ENCODE data around the gene F11.
"Not testable (repeated sequence)": the region's sequence is repeated elsewhere in the genome, so short reads cannot be mapped to it uniquely, and the experiment has no call there.

The F11 gene

GRCh38 chr4:186249785-186250754, 15.9 kb upstream of the F11 start:
- no peak for DNase-seq (ENCODE audit: low read depth in 1 of 2, low spot score in 1 of 2)

DNA sequence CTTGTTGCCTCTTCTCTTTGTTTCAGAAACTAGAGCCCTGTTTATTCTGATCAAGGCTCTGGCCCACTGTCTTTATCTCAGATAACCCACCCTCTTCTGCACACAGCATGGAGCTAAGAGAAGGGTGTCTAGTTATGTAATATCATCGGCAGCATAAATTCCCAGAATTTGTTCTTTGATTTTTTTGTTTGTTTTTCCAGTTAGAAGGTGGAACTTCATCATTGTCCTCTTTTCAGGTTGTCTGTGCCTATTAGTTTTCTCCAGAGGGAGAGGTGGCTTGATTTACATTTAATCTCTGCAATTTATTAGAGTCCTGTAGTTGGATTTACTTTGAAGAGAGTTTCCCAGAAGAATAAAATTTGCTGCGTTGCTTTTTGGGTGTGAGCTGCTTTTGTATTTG, 15.2 kb upstream of the F11 start:
- no peak for DNase-seq (ENCODE audit: low read depth in 1 of 2, low spot score in 1 of 2)

DNA sequence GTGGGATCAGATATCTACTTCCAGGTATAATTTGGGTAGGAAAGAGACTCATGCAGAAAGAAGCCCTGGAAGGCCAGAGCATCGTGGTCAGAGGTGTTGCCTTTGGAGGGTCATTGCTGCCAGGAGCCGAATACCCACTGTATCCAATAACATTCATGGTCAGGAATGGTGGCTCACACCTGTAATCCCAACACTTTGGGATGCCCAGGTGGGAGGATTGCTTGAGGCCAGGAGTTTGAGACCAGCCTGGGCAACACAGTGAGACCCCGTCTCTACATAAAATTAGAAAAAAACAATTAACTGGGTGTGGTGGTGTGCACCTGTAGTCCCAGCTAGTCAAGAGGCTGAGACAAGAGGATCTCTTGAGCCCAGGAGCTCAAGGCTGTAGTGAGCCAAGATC, 10.9 kb upstream of the F11 start:
- DNase-seq (ENCODE audit: low read depth in 1 of 2, low spot score in 1 of 2), result no peak

DNA sequence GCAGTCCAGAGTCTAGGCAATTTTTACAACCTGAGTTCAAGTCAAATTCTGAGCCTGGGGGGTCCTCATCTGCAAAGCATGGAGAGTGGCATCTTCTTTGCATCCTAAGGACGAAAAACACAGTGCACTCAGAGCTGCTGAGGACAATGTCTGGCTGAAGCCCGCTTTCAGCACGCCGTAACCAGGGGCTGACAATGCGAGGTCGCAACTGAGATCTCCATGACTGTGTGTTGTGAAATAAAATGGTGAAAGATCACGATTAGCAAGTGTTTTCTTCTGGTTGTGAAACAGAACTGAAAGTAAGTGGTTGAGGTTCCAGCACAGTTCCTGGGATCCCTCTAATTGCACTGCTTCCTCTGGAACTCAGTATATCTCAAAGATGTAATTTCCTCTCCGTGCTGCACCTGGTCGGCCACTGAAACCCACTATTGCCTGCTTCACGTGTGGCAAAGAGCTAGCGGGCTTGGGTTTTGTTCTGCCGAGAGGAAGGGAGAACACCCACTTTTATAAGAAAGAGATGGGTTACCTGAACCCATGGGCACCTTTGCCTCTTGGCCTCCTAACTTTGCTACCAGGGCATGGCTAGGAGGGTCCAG, 7.7 kb upstream of the F11 start:
- DNase-seq (ENCODE audit: low read depth in 1 of 2, low spot score in 1 of 2), result no peak

DNA sequence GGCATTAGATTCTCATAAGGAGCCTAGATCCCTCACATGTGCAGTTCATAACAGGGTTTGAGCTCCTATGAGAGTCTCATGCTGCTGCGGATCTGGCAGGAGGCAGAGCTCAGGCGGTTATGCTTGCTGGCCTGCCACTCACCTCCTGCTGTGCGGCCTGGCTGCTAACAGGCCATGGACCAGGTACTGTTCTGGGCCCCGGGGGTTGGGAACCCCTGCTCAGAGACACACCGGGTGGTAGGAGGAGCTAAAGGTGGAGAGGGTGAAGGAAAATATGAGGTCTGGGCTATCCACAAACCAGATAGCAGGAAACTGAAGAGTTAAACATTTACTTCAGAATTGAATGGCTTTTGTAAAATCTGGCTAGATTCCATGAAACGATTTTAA, 5.9 kb upstream of the F11 start:
- no peak for DNase-seq (ENCODE audit: low read depth in 1 of 2, low spot score in 1 of 2)

GRCh38 chr4:186260504-186261448, 5.2 kb upstream of the F11 start:
- no peak for DNase-seq (ENCODE audit: low read depth in 1 of 2, low spot score in 1 of 2)

- DNase-seq (ENCODE audit: low read depth in 1 of 2, low spot score in 1 of 2), result no peak
Observed at GRCh38 chr4:186264660-186265059, 1.3 kb upstream of the F11 start.

DNA sequence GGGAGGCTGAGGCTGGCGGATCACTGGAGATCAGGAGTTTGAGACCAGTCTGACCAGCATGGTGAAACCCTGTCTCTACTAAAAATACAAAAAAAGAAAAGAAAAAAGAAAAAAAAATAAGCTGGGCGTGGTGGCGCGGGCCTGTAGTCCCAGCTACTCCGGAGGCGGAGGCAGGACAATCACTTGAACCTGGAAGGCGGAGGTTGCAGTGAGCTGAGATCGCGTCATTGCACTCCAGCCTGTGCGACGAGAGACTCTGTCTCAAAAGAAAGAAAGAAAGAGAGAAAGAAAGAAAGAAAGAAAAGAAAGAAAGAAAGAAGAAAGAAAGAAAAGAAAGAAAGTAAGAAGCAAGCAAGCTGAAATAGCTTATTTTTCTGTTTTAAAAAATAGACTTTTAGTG, 739 bp upstream of the F11 start:
- not testable (repeated sequence) for DNase-seq (ENCODE audit: low read depth in 1 of 2, low spot score in 1 of 2)

GRCh38 chr4:186266729-186267456, 904 bp downstream of the F11 start:
- DNase-seq (ENCODE audit: low read depth in 1 of 2, low spot score in 1 of 2), result no peak

DNA sequence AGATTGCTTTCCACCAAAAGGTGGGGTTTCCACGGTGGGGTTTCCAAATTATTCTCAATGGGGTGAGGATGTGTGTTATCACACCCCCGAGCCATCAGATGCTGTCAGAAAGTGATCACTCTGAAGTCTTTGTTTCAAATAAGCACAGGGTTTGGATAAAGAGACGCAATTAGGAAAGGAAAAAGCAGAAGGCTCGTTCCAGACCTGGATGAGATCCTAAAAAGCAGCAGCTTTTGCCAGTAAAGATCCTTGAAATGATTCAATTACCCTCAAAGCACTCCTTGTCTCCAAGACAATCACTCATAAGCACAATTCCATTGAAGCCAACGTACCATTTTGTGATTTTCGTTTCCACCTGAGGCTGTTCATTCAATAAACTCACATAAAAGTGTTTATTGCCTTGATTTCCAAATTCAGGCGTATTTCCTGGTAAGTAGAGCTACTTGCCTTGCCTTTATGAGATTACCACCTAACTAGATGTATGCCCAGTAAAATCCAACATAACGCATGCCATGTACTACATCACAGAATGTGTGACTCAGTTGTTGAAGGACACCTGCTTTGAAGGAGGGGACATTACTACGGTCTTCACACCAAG, 5.2 kb downstream of the F11 start:
- no peak for DNase-seq (ENCODE audit: low read depth in 1 of 2, low spot score in 1 of 2)

GRCh38 chr4:186272699-186273391, 6.9 kb downstream of the F11 start:
- DNase-seq (ENCODE audit: low read depth in 1 of 2, low spot score in 1 of 2), result no peak

DNA sequence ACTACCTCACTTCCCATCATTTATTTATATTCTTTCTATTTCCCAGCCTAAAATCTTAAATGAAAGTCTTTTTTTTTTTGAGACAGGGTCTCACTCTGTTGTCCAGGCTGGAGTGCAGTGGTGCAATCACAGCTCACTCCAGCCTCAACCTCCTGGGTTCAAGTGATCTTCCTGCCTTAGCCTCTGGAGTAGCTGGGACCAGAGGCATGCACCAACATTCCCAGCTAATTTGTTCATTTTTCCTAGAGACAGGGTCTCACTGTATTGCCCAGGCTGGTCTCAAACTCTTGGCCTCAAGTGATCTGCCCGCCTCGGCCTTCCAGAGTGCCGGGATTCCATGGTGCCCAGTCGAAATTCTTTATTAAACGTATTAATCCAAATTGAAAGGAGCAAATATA, 7.4 kb downstream of the F11 start:
- DNase-seq (ENCODE audit: low read depth in 1 of 2, low spot score in 1 of 2), result not testable (repeated sequence)

DNA sequence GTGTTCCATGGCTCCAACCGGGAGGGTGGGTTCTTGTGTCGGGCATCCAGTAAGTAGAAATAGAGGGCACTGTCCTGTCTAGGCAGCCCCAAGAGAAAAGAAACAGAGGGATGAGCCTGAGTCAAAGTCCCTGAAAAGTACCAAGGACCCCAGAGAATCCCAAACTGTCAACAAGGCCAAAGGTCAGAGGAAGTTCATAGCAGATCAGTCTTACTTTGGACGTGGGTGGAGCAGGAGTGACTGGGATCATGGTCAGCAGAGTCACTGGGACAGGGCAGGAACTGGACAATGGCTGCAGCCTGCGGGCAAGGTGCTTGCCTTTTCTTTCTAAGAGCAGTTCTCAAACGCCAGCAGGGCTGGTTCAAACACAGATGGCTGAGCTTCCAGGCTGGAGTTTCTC, 17.3 kb downstream of the F11 start:
- no peak for DNase-seq (ENCODE audit: low read depth in 1 of 2, low spot score in 1 of 2)

DNA sequence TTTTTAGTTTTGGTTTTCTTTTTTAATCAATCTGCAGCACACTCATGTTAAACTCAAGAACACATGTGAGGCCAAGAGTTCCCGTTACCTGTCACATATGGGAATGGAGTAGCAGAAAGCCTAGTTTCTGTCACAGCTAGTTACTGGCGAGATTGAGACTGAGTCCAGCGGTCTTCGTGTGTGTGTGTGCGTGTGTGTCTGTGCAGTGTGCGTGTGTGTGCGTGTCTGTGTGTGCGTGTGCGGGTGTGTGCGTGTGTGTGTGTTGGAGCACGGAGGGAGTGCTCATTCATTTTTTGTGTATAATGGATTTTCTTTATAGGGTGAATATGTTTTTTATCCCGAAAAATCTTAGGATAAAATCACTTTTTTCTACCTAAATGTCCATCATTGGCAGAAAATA, 19.2 kb downstream of the F11 start:
- no peak for DNase-seq (ENCODE audit: low read depth in 1 of 2, low spot score in 1 of 2)

- DNase-seq (ENCODE audit: low read depth in 1 of 2, low spot score in 1 of 2), result no peak
Observed at GRCh38 chr4:186286581-186286980, 20.6 kb downstream of the F11 start.

GRCh38 chr4:186291256-186291890, 25.4 kb downstream of the F11 start:
- DNase-seq (ENCODE audit: low read depth in 1 of 2, low spot score in 1 of 2), result no peak

GRCh38 chr4:186294160-186294559, 28.2 kb downstream of the F11 start:
- no peak for DNase-seq (ENCODE audit: low read depth in 1 of 2, low spot score in 1 of 2)

DNA sequence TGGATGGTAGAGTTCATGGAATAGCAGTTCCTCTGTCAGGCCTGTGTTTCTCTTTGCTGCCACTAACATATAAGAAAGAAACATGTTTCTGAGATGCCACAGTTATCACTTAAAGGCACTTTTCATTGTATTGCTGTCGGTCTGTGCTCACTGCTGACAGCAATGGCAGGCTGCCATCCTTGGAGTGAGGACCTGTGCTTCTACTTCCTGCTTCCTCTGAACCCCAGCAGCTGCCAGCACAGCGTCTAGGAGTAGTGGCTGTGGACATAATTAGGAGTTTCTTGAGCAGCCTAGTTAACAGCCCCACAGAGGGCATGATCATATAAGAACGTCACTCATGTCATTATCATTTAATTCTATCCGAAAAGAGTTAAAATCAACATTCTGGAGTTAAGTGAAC, 30.5 kb downstream of the F11 start:
- no peak for DNase-seq (ENCODE audit: low read depth in 1 of 2, low spot score in 1 of 2)

- DNase-seq (ENCODE audit: low read depth in 1 of 2, low spot score in 1 of 2), result no peak
Observed at GRCh38 chr4:186297013-186297645, 31.1 kb downstream of the F11 start.
